A549 (cell line): ENCODE data around the gene CLSTN2.

Experiments
- REST ChIP-seq: fragments of 200-600 bp; sonication (generic); IDR thresholded peaks from 2 replicates; pipeline ENCODE4 v1.6.1; 2016; ENCODE audit warnings: antibody characterized with exemption, mild to moderate bottlenecking, moderate library complexity
- TF ChIP-seq, protein P1 (sequence below): fragments of >200 bp; sonication (Bioruptor Twin); formaldehyde crosslinking; IDR thresholded peaks from 3 replicates; pipeline ENCODE4 v1.5.1; 2016
- TF ChIP-seq, protein P2 (sequence below): fragments of 450-650 bp; IDR thresholded peaks from 2 replicates; pipeline ENCODE4 v1.6.1; 2014; ENCODE audit warnings: antibody characterized with exemption

DNA sequence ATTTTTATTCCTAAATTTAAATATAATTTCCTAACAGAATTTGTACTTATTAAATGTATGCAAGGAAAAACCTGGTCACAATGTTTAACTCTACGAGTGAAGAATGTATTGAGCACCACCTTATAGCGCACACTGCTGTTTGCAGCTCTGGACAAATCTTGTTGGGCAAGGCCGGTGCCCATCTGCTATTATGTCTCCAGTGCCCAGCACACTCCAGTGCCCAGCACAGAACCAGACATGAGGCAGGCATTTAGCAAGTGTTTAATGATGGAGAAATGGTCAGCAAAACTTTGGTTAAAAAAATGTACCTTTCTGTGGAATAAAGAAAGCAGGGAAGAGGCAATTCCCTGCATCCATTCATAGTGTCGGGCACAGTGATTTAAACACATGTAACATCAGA, 488.2 kb downstream of the CLSTN2 start:
- TF ChIP-seq, protein P1, sequence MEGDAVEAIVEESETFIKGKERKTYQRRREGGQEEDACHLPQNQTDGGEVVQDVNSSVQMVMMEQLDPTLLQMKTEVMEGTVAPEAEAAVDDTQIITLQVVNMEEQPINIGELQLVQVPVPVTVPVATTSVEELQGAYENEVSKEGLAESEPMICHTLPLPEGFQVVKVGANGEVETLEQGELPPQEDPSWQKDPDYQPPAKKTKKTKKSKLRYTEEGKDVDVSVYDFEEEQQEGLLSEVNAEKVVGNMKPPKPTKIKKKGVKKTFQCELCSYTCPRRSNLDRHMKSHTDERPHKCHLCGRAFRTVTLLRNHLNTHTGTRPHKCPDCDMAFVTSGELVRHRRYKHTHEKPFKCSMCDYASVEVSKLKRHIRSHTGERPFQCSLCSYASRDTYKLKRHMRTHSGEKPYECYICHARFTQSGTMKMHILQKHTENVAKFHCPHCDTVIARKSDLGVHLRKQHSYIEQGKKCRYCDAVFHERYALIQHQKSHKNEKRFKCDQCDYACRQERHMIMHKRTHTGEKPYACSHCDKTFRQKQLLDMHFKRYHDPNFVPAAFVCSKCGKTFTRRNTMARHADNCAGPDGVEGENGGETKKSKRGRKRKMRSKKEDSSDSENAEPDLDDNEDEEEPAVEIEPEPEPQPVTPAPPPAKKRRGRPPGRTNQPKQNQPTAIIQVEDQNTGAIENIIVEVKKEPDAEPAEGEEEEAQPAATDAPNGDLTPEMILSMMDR = no peak
- TF ChIP-seq REST = no peak
- TF ChIP-seq, protein P2, sequence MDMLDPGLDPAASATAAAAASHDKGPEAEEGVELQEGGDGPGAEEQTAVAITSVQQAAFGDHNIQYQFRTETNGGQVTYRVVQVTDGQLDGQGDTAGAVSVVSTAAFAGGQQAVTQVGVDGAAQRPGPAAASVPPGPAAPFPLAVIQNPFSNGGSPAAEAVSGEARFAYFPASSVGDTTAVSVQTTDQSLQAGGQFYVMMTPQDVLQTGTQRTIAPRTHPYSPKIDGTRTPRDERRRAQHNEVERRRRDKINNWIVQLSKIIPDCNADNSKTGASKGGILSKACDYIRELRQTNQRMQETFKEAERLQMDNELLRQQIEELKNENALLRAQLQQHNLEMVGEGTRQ = no peak
